HEK293 (cell line): ENCODE data around the gene STIM2.

Experiments
- GLIS1 ChIP-seq: fragments of 450-650 bp; formaldehyde crosslinking; IDR thresholded peaks from 2 replicates; pipeline ENCODE4 v1.5.1; 2016; ENCODE audit warnings: missing biosample characterization, missing genetic modification characterization
- KLF10 ChIP-seq: fragments of 450-650 bp; IDR thresholded peaks from 2 replicates; pipeline ENCODE4 v1.5.1; 2018; ENCODE audit warnings: missing biosample characterization, mild to moderate bottlenecking, missing genetic modification characterization
- MEIS1 ChIP-seq: sonication (generic); formaldehyde crosslinking; IDR thresholded peaks from 2 replicates; pipeline ENCODE4 v1.8.1; 2022; ENCODE audit warnings: missing genetic modification reagents, mild to moderate bottlenecking, borderline replicate concordance
- SALL2 ChIP-seq: fragments of 450-650 bp; formaldehyde crosslinking; IDR thresholded peaks from 2 replicates; pipeline ENCODE4 v1.5.0; 2017; ENCODE audit warnings: missing biosample characterization, mild to moderate bottlenecking, missing genetic modification characterization, borderline replicate concordance
- TCF7L2 ChIP-seq: IDR thresholded peaks from 2 replicates; pipeline ENCODE4 v1.6.1; 2011; ENCODE audit warnings: low read depth, mild to moderate bottlenecking, inconsistent platforms, low read length, moderate library complexity, borderline replicate concordance
- ZFP3 ChIP-seq: fragments of 450-650 bp; formaldehyde crosslinking; IDR thresholded peaks from 2 replicates; pipeline ENCODE4 v1.5.1; 2016; ENCODE audit warnings: low read depth, missing biosample characterization, missing genetic modification characterization
- ZNF121 ChIP-seq: fragments of 450-650 bp; formaldehyde crosslinking; IDR thresholded peaks from 2 replicates; pipeline ENCODE4 v1.5.1; 2016; ENCODE audit warnings: missing biosample characterization, missing genetic modification characterization
- ZNF23 ChIP-seq: fragments of 450-650 bp; formaldehyde crosslinking; IDR thresholded peaks from 2 replicates; pipeline ENCODE4 v1.5.1; 2016; ENCODE audit warnings: missing biosample characterization, missing genetic modification characterization, borderline replicate concordance
- ZNF785 ChIP-seq: fragments of 450-650 bp; formaldehyde crosslinking; IDR thresholded peaks from 2 replicates; pipeline ENCODE4 v1.5.1; 2016; ENCODE audit warnings: missing biosample characterization, missing genetic modification characterization
- TF ChIP-seq, protein P1 (sequence below): fragments of 450-650 bp; formaldehyde crosslinking; IDR thresholded peaks from 2 replicates; pipeline ENCODE4 v1.5.1; 2016; ENCODE audit warnings: missing biosample characterization, missing genetic modification characterization
- TF ChIP-seq, protein P2 (sequence below): IDR thresholded peaks from 2 replicates; pipeline ENCODE4 v1.6.1; 2011; ENCODE audit warnings: mild to moderate bottlenecking, low read depth, low read length, borderline replicate concordance
- TF ChIP-seq, protein P3 (sequence below): fragments of 450-650 bp; formaldehyde crosslinking; conservative IDR thresholded peaks from 2 replicates; pipeline ENCODE4 v1.5.1; 2016; ENCODE audit warnings: low read depth, missing biosample characterization, missing genetic modification characterization
- TF ChIP-seq, protein P4 (sequence below): fragments of 450-650 bp; formaldehyde crosslinking; IDR thresholded peaks from 2 replicates; pipeline ENCODE4 v1.5.1; 2016; ENCODE audit warnings: missing biosample characterization, missing genetic modification characterization

DNA sequence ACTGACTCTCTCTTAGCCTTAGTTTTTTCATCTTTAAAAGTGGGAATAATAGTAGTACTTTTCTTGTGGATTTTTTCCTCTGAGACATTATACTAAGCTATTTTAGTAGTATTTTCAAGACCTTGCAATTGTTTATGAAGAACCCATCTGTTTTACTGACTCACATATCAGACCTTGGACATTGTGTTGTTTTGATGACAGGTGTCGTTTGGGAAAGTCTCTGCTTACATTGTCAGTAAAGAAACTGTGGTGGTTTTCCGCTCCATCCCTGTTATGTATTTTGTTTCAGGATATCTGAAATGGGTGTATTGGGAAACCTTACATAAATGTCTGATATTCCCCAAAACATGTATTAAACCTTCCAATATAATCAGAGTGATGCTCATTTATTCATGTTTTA is 92.2 kb downstream of the STIM2 start:
- TF ChIP-seq, protein P1, sequence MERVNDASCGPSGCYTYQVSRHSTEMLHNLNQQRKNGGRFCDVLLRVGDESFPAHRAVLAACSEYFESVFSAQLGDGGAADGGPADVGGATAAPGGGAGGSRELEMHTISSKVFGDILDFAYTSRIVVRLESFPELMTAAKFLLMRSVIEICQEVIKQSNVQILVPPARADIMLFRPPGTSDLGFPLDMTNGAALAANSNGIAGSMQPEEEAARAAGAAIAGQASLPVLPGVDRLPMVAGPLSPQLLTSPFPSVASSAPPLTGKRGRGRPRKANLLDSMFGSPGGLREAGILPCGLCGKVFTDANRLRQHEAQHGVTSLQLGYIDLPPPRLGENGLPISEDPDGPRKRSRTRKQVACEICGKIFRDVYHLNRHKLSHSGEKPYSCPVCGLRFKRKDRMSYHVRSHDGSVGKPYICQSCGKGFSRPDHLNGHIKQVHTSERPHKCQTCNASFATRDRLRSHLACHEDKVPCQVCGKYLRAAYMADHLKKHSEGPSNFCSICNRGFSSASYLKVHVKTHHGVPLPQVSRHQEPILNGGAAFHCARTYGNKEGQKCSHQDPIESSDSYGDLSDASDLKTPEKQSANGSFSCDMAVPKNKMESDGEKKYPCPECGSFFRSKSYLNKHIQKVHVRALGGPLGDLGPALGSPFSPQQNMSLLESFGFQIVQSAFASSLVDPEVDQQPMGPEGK (tag by site-specific recombination), result no peak
- no peak for TF ChIP-seq ZFP3 (tag by site-specific recombination)
- no peak for TF ChIP-seq ZNF785 (tag by site-specific recombination)
- TF ChIP-seq SALL2 (tag by site-specific recombination), result no peak
- TF ChIP-seq, protein P2, sequence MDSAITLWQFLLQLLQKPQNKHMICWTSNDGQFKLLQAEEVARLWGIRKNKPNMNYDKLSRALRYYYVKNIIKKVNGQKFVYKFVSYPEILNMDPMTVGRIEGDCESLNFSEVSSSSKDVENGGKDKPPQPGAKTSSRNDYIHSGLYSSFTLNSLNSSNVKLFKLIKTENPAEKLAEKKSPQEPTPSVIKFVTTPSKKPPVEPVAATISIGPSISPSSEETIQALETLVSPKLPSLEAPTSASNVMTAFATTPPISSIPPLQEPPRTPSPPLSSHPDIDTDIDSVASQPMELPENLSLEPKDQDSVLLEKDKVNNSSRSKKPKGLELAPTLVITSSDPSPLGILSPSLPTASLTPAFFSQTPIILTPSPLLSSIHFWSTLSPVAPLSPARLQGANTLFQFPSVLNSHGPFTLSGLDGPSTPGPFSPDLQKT, result no peak
- no peak for TF ChIP-seq TCF7L2
- TF ChIP-seq MEIS1 (CRISPR knock-in tag), result no peak
- TF ChIP-seq ZNF23 (tag by site-specific recombination), result no peak
- TF ChIP-seq GLIS1 (tag by site-specific recombination), result no peak
- TF ChIP-seq, protein P3, sequence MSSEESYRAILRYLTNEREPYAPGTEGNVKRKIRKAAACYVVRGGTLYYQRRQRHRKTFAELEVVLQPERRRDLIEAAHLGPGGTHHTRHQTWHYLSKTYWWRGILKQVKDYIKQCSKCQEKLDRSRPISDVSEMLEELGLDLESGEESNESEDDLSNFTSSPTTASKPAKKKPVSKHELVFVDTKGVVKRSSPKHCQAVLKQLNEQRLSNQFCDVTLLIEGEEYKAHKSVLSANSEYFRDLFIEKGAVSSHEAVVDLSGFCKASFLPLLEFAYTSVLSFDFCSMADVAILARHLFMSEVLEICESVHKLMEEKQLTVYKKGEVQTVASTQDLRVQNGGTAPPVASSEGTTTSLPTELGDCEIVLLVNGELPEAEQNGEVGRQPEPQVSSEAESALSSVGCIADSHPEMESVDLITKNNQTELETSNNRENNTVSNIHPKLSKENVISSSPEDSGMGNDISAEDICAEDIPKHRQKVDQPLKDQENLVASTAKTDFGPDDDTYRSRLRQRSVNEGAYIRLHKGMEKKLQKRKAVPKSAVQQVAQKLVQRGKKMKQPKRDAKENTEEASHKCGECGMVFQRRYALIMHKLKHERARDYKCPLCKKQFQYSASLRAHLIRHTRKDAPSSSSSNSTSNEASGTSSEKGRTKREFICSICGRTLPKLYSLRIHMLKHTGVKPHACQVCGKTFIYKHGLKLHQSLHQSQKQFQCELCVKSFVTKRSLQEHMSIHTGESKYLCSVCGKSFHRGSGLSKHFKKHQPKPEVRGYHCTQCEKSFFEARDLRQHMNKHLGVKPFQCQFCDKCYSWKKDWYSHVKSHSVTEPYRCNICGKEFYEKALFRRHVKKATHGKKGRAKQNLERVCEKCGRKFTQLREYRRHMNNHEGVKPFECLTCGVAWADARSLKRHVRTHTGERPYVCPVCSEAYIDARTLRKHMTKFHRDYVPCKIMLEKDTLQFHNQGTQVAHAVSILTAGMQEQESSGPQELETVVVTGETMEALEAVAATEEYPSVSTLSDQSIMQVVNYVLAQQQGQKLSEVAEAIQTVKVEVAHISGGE (tag by site-specific recombination), result no peak
- TF ChIP-seq KLF10 (tag by site-specific recombination), result no peak
- no peak for TF ChIP-seq ZNF121 (tag by site-specific recombination)
- TF ChIP-seq, protein P4, sequence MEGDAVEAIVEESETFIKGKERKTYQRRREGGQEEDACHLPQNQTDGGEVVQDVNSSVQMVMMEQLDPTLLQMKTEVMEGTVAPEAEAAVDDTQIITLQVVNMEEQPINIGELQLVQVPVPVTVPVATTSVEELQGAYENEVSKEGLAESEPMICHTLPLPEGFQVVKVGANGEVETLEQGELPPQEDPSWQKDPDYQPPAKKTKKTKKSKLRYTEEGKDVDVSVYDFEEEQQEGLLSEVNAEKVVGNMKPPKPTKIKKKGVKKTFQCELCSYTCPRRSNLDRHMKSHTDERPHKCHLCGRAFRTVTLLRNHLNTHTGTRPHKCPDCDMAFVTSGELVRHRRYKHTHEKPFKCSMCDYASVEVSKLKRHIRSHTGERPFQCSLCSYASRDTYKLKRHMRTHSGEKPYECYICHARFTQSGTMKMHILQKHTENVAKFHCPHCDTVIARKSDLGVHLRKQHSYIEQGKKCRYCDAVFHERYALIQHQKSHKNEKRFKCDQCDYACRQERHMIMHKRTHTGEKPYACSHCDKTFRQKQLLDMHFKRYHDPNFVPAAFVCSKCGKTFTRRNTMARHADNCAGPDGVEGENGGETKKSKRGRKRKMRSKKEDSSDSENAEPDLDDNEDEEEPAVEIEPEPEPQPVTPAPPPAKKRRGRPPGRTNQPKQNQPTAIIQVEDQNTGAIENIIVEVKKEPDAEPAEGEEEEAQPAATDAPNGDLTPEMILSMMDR (tag by site-specific recombination), result no peak
